SKM-1 (cell line): Measurements from ENCODE around the gene CT83.

ENCODE experiments used
- DNase-seq: peaks from one replicate; lab custom pipeline; 2025; ENCODE audit not compliant: unreplicated experiment; lab: John Stamatoyannopoulos, UW

Gene CT83

GRCh38 chrX:116462822-116463221 is at the start of gene CT83:
Gene CT83, minus strand, starts transcription at chrX:116462976. Its CDS starts 120 bp downstream, at chrX:116462856.
- DNase-seq: no peak

- DNase-seq: no peak
These were observed 37.0 kb upstream of the CT83 start for GRCh38 chrX:116499780-116500179.

- no peak for DNase-seq
These were observed 30.5 kb upstream of the CT83 start for GRCh38 chrX:116493271-116493670.

DNA sequence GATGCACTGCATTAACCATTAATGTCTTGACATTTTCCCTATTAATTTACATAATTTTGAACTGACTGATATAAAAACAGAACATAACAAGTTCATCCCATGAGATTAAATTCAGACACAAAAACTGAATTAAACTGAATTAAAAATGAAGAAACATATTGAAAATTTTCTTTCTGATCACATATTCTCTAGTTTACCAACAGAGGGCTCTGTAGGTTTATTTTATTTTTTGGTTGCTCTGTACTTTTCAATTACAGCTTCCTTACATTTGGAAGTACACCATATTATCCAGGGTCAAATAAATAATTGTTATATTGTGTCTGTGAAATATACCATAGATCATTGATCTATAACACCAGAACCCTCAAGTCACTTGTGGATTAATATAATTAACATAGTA is 27.3 kb upstream of the CT83 start:
- no peak for DNase-seq

DNA sequence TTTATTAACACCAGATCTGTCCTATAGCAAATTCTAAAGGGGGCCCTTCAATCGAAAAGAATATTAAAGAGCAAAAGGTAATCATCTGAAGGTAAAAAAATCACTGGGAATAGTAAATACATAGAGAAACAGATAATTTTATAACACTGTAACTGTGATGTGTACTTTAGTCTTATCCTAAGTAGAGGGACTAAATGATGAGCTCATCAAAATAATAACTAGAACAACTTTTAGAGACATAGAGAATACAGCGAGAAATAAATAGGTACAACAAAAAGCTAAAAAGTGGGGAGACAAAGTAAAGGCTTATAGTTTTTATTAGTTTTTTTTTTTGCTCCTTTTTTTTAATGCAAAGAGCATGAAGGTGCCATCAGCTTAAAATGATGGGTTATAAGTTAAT is 17.3 kb upstream of the CT83 start:
- no peak for DNase-seq

- DNase-seq: no peak
These were observed 13.6 kb downstream of the CT83 start for GRCh38 chrX:116449156-116449555.

DNA sequence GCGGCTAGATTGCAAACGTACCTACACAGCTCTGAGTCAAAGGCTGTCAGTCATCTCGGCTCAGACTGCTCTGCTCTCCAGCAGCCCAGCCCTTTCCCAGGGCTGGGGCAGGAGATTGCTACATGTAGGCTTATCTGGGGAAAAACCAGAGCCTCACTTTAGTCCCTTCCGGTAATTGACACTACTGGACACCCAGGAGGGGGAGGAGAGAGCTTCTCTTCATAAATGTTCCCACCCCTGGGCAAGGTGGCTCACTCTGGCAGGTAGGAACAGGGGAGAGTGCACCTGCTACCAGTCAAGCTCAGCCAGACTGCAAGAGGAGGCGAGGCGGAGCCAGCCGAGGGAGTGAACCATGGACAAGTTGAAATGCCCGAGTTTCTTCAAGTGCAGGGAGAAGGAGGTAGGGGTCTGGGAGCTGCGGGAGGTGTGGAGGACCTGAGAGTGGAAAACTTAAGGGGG is 26.4 kb downstream of the CT83 start, which contains the start of gene SLC6A14:
Gene SLC6A14, plus strand, starts transcription at position 249 of the 459 bp plus-strand sequence. Its CDS starts 104 bp downstream, at position 353.
- DNase-seq: no peak

DNA sequence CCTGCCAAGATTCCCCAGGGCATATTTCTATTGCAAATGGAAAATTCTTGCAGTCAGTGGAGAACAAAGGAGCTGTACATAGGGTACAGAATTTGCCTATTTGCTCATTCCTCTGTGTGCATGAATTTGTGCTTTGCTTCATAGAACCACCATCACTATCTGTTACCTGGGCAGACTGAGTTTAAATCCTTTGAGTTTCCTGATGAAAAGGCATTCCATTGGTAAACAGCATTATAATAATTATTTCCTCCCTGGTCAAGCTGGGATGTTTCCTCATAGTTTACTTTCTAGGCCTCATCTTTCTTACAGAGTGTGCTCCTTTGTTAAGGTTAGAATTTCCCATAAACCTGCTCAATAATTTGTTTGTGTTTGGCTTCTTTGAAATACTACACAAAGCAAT is 27.2 kb downstream of the CT83 start:
- no peak for DNase-seq

GRCh38 chrX:116427978-116428377 is 34.8 kb downstream of the CT83 start:
- no peak for DNase-seq

DNA sequence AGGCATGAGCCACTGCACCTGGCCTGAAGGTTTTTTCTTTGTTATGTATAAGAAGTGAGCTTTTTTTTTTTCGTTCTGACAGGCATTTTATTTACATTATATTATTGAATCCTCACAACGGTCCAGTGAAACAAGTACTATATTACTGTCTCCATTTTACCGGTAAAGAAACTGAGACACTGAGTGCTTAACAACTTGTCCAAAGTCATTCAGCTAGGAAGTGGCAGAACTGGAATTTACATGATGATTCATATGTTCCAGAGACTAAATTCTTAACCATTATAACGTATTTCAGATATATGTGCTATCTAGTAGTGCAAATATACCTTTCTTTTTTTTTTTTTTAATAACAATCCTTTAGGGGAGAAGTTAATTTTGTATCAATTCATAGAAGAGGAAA is 44.8 kb downstream of the CT83 start:
- DNase-seq: no peak

DNA sequence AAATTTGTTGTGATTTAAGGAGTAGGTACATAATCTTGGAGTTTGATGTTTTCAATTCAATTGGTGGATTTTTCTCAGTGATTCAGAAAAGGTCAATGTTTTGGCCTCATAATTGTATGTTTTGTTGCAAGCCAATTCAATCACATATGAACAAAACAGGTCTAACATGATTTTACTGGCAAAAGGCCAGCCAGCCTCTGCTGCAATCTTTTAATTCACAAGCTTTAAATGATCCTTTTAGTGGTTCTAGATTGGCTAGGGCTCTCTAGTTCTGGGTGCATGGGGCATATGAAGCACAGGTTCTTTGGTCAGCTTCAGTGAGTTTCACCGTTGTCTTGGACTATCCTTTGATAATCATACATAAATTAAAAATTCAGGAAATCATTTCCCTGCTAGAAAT is 45.6 kb downstream of the CT83 start:
- no peak for DNase-seq

DNA sequence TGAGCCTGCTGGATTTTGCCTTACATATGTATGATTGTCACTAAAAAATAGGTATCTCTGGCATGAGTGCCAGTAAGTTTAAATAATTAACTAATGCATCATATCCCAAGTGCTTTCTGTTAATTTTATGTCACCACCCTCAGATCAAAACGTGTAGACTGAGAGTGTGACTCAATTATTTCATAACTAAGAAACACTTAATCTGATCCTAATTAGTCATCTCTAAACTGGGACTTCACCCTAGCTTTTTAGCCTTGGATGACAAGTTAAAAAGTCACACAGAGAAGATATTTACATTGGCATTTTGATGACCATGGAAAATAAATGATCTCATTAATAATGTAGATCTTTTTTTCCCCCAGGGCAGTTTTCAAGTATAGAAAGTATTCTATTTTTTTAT is 49.5 kb downstream of the CT83 start:
- DNase-seq: no peak
